Endothelial cell of umbilical vein (primary cell): ENCODE data around the gene USH1G. TPM values are rescaled to one million over a fixed set of nuclear protein-coding genes. Genes with fewer than 3 reads are reported as not detected.
"Not testable (repeated sequence)": the region's sequence is repeated elsewhere in the genome, so short reads cannot be mapped to it uniquely, and the experiment has no call there.

Experiments
- BruUV-seq: library from RNA; stranded (reverse); fragments of 400-500 nt; replicated peaks from 2 replicates; lab custom pipeline; 2021; lab: Mats Ljungman, UMichigan
- CTCF ChIA-PET: fragments of 300-600, 350-600 bp; sonication (Branson Sonifier 250); formaldehyde crosslinking; loops from one replicate; lab custom pipeline; 2021; ENCODE audit warnings: antibody characterized with exemption, inconsistent platforms; lab: Charles Lee
- POLR2A ChIA-PET: fragments of 300-600, 350-600 bp; sonication (Branson Sonifier 250); formaldehyde crosslinking; loops from one replicate; lab custom pipeline; 2021; ENCODE audit warnings: antibody characterized with exemption, inconsistent platforms; lab: Charles Lee
- DNase-seq: peaks from one replicate; pipeline ENCODE4 v3.0.0-alpha.2; 2011; ENCODE audit warnings: low read depth, low spot score
- FAIRE-seq: peaks from 2 replicates; lab custom pipeline; 2011; peaks lifted over from hg19 to GRCh38; lab: Jason Lieb, UNC
- H2AFZ ChIP-seq: 2 replicates; pipeline ENCODE4 v1.6.0; 2012; ENCODE audit warnings: low read depth, low read length, control low read depth, inconsistent platforms
- H3K27ac ChIP-seq: 2 replicates; pipeline ENCODE4 v1.5.1; 2011; ENCODE audit warnings: low read depth, mild to moderate bottlenecking, control low read depth, low read length, moderate library complexity; ENCODE audit not compliant: insufficient read depth
- H3K27me3 ChIP-seq, 2 experiments: 2 replicates each; pipeline versions ENCODE4 v1.6.0 to v1.6.1; 2011; ENCODE audit warnings: low read length in 2 of 2, mixed read lengths in 1 of 2; ENCODE audit not compliant: control insufficient read depth in 2 of 2, insufficient read depth in 2 of 2
- H3K36me3 ChIP-seq, 2 experiments: 2 replicates in 1 of 2; 3 replicates in 1 of 2; pipeline ENCODE4 v1.5.1; 2011; ENCODE audit warnings: low read length in 2 of 2, mild to moderate bottlenecking in 1 of 2, moderate library complexity in 1 of 2; ENCODE audit not compliant: control insufficient read depth in 2 of 2, insufficient read depth in 2 of 2; ENCODE audit errors: extremely low read depth in 1 of 2
- H3K4me1 ChIP-seq: 3 replicates; pipeline ENCODE4 v1.5.1; 2011; ENCODE audit warnings: mild to moderate bottlenecking, low read length; ENCODE audit not compliant: control insufficient read depth, insufficient read depth; ENCODE audit errors: extremely low read depth
- H3K4me2 ChIP-seq: 2 replicates; pipeline ENCODE4 v1.6.1; 2011; ENCODE audit warnings: low read length, control low read depth, mixed read lengths; ENCODE audit not compliant: insufficient read depth
- H3K4me3 ChIP-seq, 3 experiments: fragments of 200-600 bp in 1 of 3; sonication (generic), shearing (Covaris generic) in 1 of 3; replicated peaks in 1 of 3; 2 replicates each; pipeline ENCODE4 v1.5.1; 2011 to 2016; ENCODE audit warnings: control low read depth in 3 of 3, low read length in 3 of 3, mild to moderate bottlenecking in 2 of 3, inconsistent platforms in 1 of 3, low read depth in 1 of 3, moderate library complexity in 1 of 3; ENCODE audit not compliant: insufficient read depth in 1 of 3
- H3K79me2 ChIP-seq: 2 replicates; pipeline ENCODE4 v1.6.0; 2012; ENCODE audit warnings: low read length, inconsistent platforms; ENCODE audit not compliant: control insufficient read depth, insufficient read depth
- H3K9ac ChIP-seq: replicated peaks from 2 replicates; pipeline ENCODE3; 2011; ENCODE audit warnings: low read length, control low read depth; ENCODE audit not compliant: insufficient read depth; ENCODE audit errors: extremely low read depth
- H3K9me1 ChIP-seq: replicated peaks from 3 replicates; pipeline ENCODE4 v1.6.0; 2011; ENCODE audit warnings: mild to moderate bottlenecking, low read length; ENCODE audit not compliant: control insufficient read depth, insufficient read depth; ENCODE audit errors: extremely low read depth
- H3K9me3 ChIP-seq: replicated peaks from 2 replicates; pipeline ENCODE4 v1.5.1; 2012; ENCODE audit warnings: low read length, inconsistent platforms; ENCODE audit not compliant: control insufficient read depth, insufficient read depth
- H4K20me1 ChIP-seq: replicated peaks from 2 replicates; pipeline ENCODE3; 2011; ENCODE audit warnings: mild to moderate bottlenecking, low read length; ENCODE audit not compliant: control insufficient read depth, insufficient read depth; ENCODE audit errors: extremely low read depth
- EZH2 ChIP-seq: IDR thresholded peaks from 2 replicates; pipeline ENCODE4 v1.6.1; 2012; ENCODE audit warnings: borderline replicate concordance, low read depth, mild to moderate bottlenecking, moderate library complexity, low read length, inconsistent platforms; ENCODE audit not compliant: severe bottlenecking
- FOS ChIP-seq: IDR thresholded peaks from 2 replicates; pipeline ENCODE4 v1.6.1; 2011; ENCODE audit warnings: mild to moderate bottlenecking, low read length, moderate library complexity, borderline replicate concordance; ENCODE audit not compliant: insufficient read depth
- GATA2 ChIP-seq: IDR thresholded peaks from 2 replicates; pipeline ENCODE4 v1.7.0; 2011; ENCODE audit warnings: low read depth, mild to moderate bottlenecking, moderate library complexity, mixed read lengths, low read length; ENCODE audit not compliant: insufficient read length, insufficient read depth
- JUN ChIP-seq: IDR thresholded peaks from 2 replicates; pipeline ENCODE4 v1.6.1; 2011; ENCODE audit warnings: borderline replicate concordance, low read depth; ENCODE audit not compliant: insufficient read length, insufficient read depth
- MYC ChIP-seq: IDR thresholded peaks from one replicate; pipeline ENCODE4 v1.6.1; 2011; ENCODE audit warnings: mild to moderate bottlenecking, low read depth, low read length
- POLR2A ChIP-seq: IDR thresholded peaks from 2 replicates; pipeline ENCODE4 v1.6.1; 2012; ENCODE audit warnings: low read depth, mild to moderate bottlenecking, control low read depth, low read length
- POLR2AphosphoS5 ChIP-seq: IDR thresholded peaks from 2 replicates; pipeline ENCODE4 v1.6.1; 2012; ENCODE audit warnings: low read depth, mild to moderate bottlenecking, control low read depth, low read length, moderate library complexity; ENCODE audit not compliant: insufficient read depth
- dilution Hi-C: fragments of 300-500 bp; cut with MboI; formaldehyde crosslinking; loops from one replicate; pipeline ENCODE4 v1.15.0; 2019; ENCODE audit warnings: low sequenced_read_pairs; ENCODE audit not compliant: extremely low pct_ligation_motif_present
- intact Hi-C: fragments of 100-400 bp; cut with micrococcal nuclease; formaldehyde crosslinking; loops from one replicate; pipeline ENCODE4 v1.10.0; 2022
- polyA plus RNA-seq, 4 experiments: library from polyadenylated mRNA; depleted of rRNA in 3 of 4; stranded (reverse) in 3 of 4; unstranded in 1 of 4; fragments of >200 nt; gene quantifications; 2 replicates each; pipeline versions ENCODE4 v1.2.1 to v1.2.3, GENCODE V29; 2011 to 2012; ENCODE audit warnings: missing spikeins in 1 of 4
- total RNA-seq: library from RNA; stranded (reverse); gene quantifications from 2 replicates; pipeline ENCODE4 v1.2.3, GENCODE V29; 2021
- TF ChIP-seq, protein P1 (sequence below): IDR thresholded peaks from 2 replicates; pipeline ENCODE4 v1.6.1; 2011; ENCODE audit not compliant: insufficient read depth, insufficient read length
- TF ChIP-seq, protein P2 (sequence below), 2 donors: IDR thresholded peaks; 1 replicate in 1 of 2; 2 replicates in 1 of 2; pipeline ENCODE4 v1.5.1; 2011; ENCODE audit warnings: low read length in 2 of 2, mild to moderate bottlenecking in 2 of 2, moderate library complexity in 2 of 2, control low read depth in 1 of 2, inconsistent platforms in 1 of 2, low read depth in 1 of 2; ENCODE audit not compliant: insufficient read depth in 1 of 2; ENCODE audit errors: extremely low read depth in 1 of 2

USH1G gene
- total and polyA plus RNA-seq, 2 donors (not counting 3 experiments of a cell fraction or from before 2014, with no cell fraction given): not detected

GRCh38 chr17:74907012-74907411 is 16.0 kb downstream of the USH1G start:
- Histone ChIP-seq H3K9me3 (no peaks in the 10 kb centered on the region), H3K4me1 (no peaks in the 10 kb centered on the region), H3K9ac (no peak overlapping the region), H4K20me1 (no peaks in the 10 kb centered on the region), H3K9me1 (no peaks in the 10 kb centered on the region), H3K27me3 (peaks cover 2 to 3% of the 10 kb centered on the region in 2 experiments), H2AFZ (no peak overlapping the region), H3K36me3 (no peaks in the 10 kb centered on the region), H3K4me3 (no peak overlapping the region), H3K79me2 (no peaks in the 10 kb centered on the region), H3K27ac (no peak overlapping the region), H3K4me2 (no peak overlapping the region)
- dilution Hi-C loops: no loop called here
- no TSS peak for BruUV-seq
- DNase-seq (no peak), FAIRE-seq (no peak)
- CTCF ChIA-PET: interaction anchor here (1.3 kb wide), 1 partner anchor 12 kb away, joined by 4 read pairs; no protein-coding TSS in a partner anchor
- TF ChIP-seq, protein P1, sequence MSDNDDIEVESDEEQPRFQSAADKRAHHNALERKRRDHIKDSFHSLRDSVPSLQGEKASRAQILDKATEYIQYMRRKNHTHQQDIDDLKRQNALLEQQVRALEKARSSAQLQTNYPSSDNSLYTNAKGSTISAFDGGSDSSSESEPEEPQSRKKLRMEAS: no peak
- TF ChIP-seq MYC: no peak
- TF ChIP-seq EZH2: no peak
- no peak for TF ChIP-seq POLR2AphosphoS5
- no peak for TF ChIP-seq JUN
- TF ChIP-seq FOS: no peak
- TF ChIP-seq, protein P2, sequence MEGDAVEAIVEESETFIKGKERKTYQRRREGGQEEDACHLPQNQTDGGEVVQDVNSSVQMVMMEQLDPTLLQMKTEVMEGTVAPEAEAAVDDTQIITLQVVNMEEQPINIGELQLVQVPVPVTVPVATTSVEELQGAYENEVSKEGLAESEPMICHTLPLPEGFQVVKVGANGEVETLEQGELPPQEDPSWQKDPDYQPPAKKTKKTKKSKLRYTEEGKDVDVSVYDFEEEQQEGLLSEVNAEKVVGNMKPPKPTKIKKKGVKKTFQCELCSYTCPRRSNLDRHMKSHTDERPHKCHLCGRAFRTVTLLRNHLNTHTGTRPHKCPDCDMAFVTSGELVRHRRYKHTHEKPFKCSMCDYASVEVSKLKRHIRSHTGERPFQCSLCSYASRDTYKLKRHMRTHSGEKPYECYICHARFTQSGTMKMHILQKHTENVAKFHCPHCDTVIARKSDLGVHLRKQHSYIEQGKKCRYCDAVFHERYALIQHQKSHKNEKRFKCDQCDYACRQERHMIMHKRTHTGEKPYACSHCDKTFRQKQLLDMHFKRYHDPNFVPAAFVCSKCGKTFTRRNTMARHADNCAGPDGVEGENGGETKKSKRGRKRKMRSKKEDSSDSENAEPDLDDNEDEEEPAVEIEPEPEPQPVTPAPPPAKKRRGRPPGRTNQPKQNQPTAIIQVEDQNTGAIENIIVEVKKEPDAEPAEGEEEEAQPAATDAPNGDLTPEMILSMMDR (IDR thresholded peaks at IDR 0.05; ENCODE audit: extremely low read depth in 1 of 2, insufficient read depth in 1 of 2, low read depth in 1 of 2, low read length in 2 of 2): no peak
- TF ChIP-seq POLR2A: no peak
- no peak for TF ChIP-seq GATA2
- POLR2A ChIA-PET: no interaction called here
- intact Hi-C loops: no loop called here

GRCh38 chr17:74906214-74906793 is 16.8 kb downstream of the USH1G start:
- H3K4me1 ChIP-seq, H3K36me3 ChIP-seq, BruUV-seq, H3K9me3 ChIP-seq, DNase-seq, H3K4me3 ChIP-seq, intact Hi-C loops, H3K79me2 ChIP-seq, H3K4me2 ChIP-seq, dilution Hi-C loops, H4K20me1 ChIP-seq, H3K9ac ChIP-seq, FAIRE-seq, H3K27ac ChIP-seq, H3K9me1 ChIP-seq, H3K27me3 ChIP-seq, H2AFZ ChIP-seq: not testable (repeated sequence)
- CTCF ChIA-PET: interaction anchor here (0.6 to 1.3 kb wide), 3 partner anchors 11 to 153 kb away, joined by 3 to 4 read pairs (median 3); no protein-coding TSS in a partner anchor
- POLR2A ChIA-PET: interaction anchor here (0.6 kb wide), 1 partner anchor 33 kb away, joined by 3 read pairs; the partner anchor contains the start of gene FDXR
